Urinary bladder (tissue), 4 donors: ENCODE measurements around the gene IGSF21. TPM values are rescaled to one million over a fixed set of nuclear protein-coding genes. Genes with fewer than 3 reads are reported as not detected.
A peak's percentile ranks its signal among the peaks of the same experiment; 100 is the strongest.

ENCODE experiments used
- DNase-seq: peaks from one replicate; pipeline ENCODE4 v3.0.0-alpha.2; 2015; ENCODE audit errors: extremely low spot score
- H3K27ac ChIP-seq: one replicate; pipeline ENCODE4 v1.5.1; 2013; ENCODE audit warnings: low read depth, mild to moderate bottlenecking, moderate library complexity
- H3K36me3 ChIP-seq: one replicate; pipeline ENCODE4 v1.6.1; 2013; ENCODE audit warnings: mild to moderate bottlenecking, moderate library complexity; ENCODE audit not compliant: insufficient read depth
- H3K4me1 ChIP-seq: one replicate; pipeline ENCODE4 v1.6.1; 2013; ENCODE audit warnings: mild to moderate bottlenecking, moderate library complexity; ENCODE audit not compliant: insufficient read depth
- H3K4me3 ChIP-seq: one replicate; pipeline ENCODE4 v1.5.1; 2013; ENCODE audit warnings: low read depth, low read length
- WGBS: extraction: QIAGEN DNeasy Blood & Tissue Kit; methylation state at CpG from one replicate; pipeline ENCODE4 v1.1.7; 2013; 5-methylcytosine and 5-hydroxymethylcytosine counted together
- polyA plus RNA-seq: library from polyadenylated mRNA; stranded (reverse); fragments of 200-250 nt; gene quantifications from one replicate; pipeline ENCODE4 v1.2.3, GENCODE V29; 2013
- total RNA-seq: library from RNA; depleted of rRNA; stranded (reverse); fragments of >200 nt; gene quantifications from one replicate; pipeline ENCODE4 v1.2.3, GENCODE V29; 2014
- donor health status: healthy with polysubstance abuse.
- donor health status: healthy.

Gene IGSF21
- total and polyA plus RNA-seq, 2 donors: 1.1 to 8.2 TPM

DNA sequence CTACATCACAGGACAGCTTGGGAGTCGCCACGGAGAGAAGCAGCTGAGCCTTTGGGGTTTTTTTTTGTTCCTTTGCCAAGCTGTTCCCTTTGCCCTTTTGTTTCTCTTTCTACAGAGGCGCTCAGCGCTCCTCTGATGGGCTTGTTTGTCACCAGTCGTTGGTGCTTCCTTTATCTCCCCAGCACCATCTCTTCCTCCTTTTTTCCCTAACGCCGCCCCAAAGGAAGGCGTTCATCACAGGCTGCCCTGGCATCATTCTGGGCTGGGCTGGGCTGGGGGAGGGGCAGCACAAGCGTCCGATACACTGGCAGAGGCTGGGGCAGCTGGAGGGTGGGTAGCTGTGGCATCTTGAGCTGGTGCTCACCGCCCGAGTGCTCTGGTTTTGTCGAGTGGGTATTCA is 10.5 kb downstream of the IGSF21 start:
- Histone ChIP-seq H3K27ac (no peak overlapping the region), H3K4me3 (no peak overlapping the region), H3K36me3 (no peaks in the 10 kb centered on the region), H3K4me1 (no peaks in the 10 kb centered on the region)
- 59% methylated on average over 13 of the region's 13 CpGs for WGBS
- DNase-seq: no peak

DNA sequence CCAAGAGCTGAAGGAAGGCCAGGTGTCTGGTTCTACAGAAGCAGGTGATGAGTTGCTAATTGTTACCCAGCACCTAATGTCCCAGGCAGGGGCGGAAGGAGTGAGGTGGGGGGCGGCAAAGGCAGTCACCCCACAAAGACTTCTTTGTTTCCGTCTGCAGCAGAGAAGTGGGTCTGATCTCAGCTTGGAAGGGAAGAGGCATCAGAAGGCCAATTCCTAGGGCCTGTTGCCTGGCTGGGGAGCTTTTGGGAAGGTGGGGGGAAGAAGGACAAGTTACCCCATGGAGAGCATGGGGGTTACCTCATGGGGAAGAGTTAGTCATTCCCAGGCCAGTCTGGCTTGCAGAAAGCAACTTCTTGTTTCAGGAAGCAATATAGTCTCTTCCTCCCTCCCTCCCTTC is 10.9 kb downstream of the IGSF21 start:
- H3K36me3 ChIP-seq: no peaks in the 10 kb centered on the region
- H3K4me3 ChIP-seq: no peak overlapping the region
- 64% methylated on average over 3 of the region's 3 CpGs for WGBS
- H3K4me1 ChIP-seq: no peaks in the 10 kb centered on the region
- no peak overlapping the region for H3K27ac ChIP-seq
- no peak for DNase-seq

- no peaks in the 10 kb centered on the region for H3K4me1 ChIP-seq
- H3K27ac ChIP-seq: no peak overlapping the region
- DNase-seq: no peak
- WGBS: 94% methylated on average over 3 of the region's 3 CpGs
- H3K4me3 ChIP-seq: no peak overlapping the region
- H3K36me3 ChIP-seq: no peaks in the 10 kb centered on the region
Observed at GRCh38 chr1:18119289-18119688, 11.7 kb downstream of the IGSF21 start.

GRCh38 chr1:18119771-18120377 is 12.3 kb downstream of the IGSF21 start:
- H3K27ac ChIP-seq: no peak overlapping the region
- WGBS: 52% methylated on average over 6 of the region's 6 CpGs
- no peaks in the 10 kb centered on the region for H3K36me3 ChIP-seq
- H3K4me1 ChIP-seq: no peaks in the 10 kb centered on the region
- no peak for DNase-seq
- H3K4me3 ChIP-seq: no peak overlapping the region

DNA sequence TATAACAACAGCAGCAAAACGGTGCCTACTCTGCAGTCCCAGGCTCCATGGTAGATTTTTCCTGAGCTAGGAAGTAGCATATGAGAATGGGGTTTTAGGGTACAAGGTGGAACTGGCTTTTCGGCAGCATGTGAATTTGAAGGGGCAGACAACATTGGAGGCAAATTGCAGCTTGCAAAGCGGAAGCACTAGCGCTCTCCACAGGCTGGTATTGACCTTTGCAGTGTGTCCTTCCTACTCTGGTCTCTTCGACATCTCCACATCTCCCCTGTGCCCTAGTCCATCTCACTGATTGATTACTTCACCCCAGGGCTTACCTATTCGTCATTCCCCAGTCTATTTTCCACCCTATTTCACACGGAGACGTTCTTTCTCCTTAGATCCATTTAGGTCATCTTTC is 13.0 kb downstream of the IGSF21 start:
- WGBS: 85% methylated on average over 8 of the region's 8 CpGs
- H3K36me3 ChIP-seq: no peaks in the 10 kb centered on the region
- no peak for DNase-seq
- H3K4me1 ChIP-seq: no peaks in the 10 kb centered on the region
- no peak overlapping the region for H3K27ac ChIP-seq
- H3K4me3 ChIP-seq: no peak overlapping the region

DNA sequence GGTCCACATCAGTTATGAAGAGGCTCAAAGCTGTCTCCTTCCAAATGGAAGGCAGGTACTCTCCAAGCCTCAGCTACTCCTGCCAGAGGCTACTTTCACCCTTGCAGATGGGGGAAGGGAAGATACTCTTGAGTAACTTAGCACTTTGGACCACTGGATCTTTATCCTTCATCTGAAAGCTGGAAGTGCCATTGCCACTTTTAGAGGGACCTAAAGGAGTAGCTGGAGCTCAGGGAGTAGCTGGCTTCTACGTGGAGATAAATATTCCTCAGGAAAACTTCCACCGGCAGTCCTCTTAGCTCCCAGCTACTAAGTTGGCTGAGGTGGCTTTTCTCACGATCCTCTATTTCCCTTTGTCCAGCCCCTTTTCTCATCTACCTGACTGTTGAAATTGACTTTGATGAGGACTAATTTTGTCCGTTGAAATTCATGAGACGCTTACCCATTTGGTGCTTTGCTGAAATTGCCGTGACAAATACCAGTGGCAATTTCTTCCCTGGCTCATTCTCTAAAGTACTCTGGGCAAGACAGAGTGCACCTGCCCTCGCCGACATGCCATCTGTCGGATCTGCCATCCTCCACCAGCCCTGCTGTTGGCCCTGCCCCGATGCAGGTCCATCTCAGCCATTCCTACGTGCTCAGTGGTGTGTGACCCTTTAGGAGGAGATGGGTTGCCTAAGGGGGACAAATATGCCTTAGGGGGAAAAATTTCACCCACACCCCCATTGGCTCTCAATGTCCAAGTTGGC is 13.6 kb downstream of the IGSF21 start:
- no peak overlapping the region for H3K27ac ChIP-seq
- no peaks in the 10 kb centered on the region for H3K4me1 ChIP-seq
- H3K36me3 ChIP-seq: no peaks in the 10 kb centered on the region
- H3K4me3 ChIP-seq: no peak overlapping the region
- no peak for DNase-seq
- 92% methylated on average over 11 of the region's 11 CpGs for WGBS

- Histone ChIP-seq H3K27ac (no peak overlapping the region), H3K36me3 (no peaks in the 10 kb centered on the region), H3K4me3 (no peak overlapping the region), H3K4me1 (no peaks in the 10 kb centered on the region)
- DNase-seq: no peak
- WGBS: 75% methylated on average over 3 of the region's 3 CpGs
Observed at GRCh38 chr1:18123467-18123992, 15.9 kb downstream of the IGSF21 start.

GRCh38 chr1:18124977-18125376 is 17.4 kb downstream of the IGSF21 start:
- no peak overlapping the region for H3K4me3 ChIP-seq
- H3K27ac ChIP-seq: no peak overlapping the region
- no peak for DNase-seq
- 90% methylated on average over 4 of the region's 4 CpGs for WGBS
- no peaks in the 10 kb centered on the region for H3K36me3 ChIP-seq
- no peaks in the 10 kb centered on the region for H3K4me1 ChIP-seq

- 67% methylated on average over 5 of the region's 5 CpGs for WGBS
- DNase-seq: no peak
- H3K4me1 ChIP-seq: no peaks in the 10 kb centered on the region
- H3K27ac ChIP-seq: no peak overlapping the region
- H3K36me3 ChIP-seq: no peaks in the 10 kb centered on the region
- H3K4me3 ChIP-seq: no peak overlapping the region
Observed at GRCh38 chr1:18126616-18127015, 19.0 kb downstream of the IGSF21 start.

GRCh38 chr1:18128298-18128697 is 20.7 kb downstream of the IGSF21 start:
- Histone ChIP-seq H3K4me3 (no peak overlapping the region), H3K27ac (no peak overlapping the region)
- 64% methylated on average over 4 of the region's 4 CpGs for WGBS

GRCh38 chr1:18130356-18130755 is 22.8 kb downstream of the IGSF21 start:
- WGBS: 76% methylated on average over 3 of the region's 3 CpGs
- Histone ChIP-seq H3K27ac (no peak overlapping the region), H3K4me3 (no peak overlapping the region), H3K36me3 (no peaks in the 10 kb centered on the region), H3K4me1 (no peaks in the 10 kb centered on the region)
- no peak for DNase-seq

More at GRCh38 chr1:18128298-18128697, 20.7 kb downstream of the IGSF21 start:
- Histone ChIP-seq H3K4me1 (no peaks in the 10 kb centered on the region), H3K36me3 (no peaks in the 10 kb centered on the region)
- DNase-seq: no peak

DNA sequence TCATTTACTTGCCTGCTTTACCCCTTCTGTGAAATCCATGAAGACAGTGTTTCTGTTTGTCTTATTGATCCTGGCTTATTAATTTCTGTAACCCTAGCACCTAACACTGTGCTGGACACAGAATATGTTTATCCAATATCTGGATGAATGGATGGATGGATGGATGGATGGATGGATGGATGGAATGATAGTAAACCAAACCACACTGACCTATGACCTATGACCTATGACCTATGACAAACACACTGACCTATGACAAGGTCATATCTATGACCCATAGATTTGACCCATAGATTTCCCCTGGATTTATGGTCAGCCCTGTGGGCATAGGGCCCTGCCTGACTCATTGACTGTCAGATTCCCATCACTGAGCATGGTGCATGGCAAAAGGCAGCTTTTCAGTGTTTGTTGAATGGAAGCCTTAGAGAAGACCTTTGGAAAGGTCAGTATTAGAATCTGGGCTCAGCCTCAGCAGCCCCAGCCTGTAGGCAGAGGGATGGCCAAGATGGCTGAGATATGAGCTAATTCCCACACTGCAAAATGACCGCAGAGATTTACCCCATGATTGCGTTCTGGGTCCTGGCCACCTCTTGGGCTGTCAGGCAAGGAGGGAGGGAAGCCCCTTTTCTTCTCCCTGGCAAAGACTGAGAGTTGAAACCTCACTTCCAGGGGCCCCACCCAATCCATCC is 24.6 kb downstream of the IGSF21 start:
- Histone ChIP-seq H3K4me3 (no peak overlapping the region), H3K27ac (no peak overlapping the region), H3K36me3 (no peaks in the 10 kb centered on the region), H3K4me1 (no peaks in the 10 kb centered on the region)
- no peak for DNase-seq
- 39% methylated on average over 2 of the region's 2 CpGs for WGBS

GRCh38 chr1:18132711-18133541 is 25.3 kb downstream of the IGSF21 start:
- DNase-seq: peak; percentile 62
- WGBS: 35% methylated on average over 16 of the region's 16 CpGs
- H3K36me3 ChIP-seq: no peaks in the 10 kb centered on the region
- H3K4me3 ChIP-seq: no peak overlapping the region
- no peaks in the 10 kb centered on the region for H3K4me1 ChIP-seq
- H3K27ac ChIP-seq: no peak overlapping the region
